HG03575 (cell line): ENCODE data around the gene FAM20A.

ENCODE experiments used
- ATAC-seq: cut with Tn5 transposase; IDR thresholded peaks from one replicate; pipeline ENCODE4 v1.9.1; 2021; ENCODE audit not compliant: unreplicated experiment, insufficient number of reproducible peaks, low FRiP score; ENCODE audit errors: extremely low read depth

Gene FAM20A

DNA sequence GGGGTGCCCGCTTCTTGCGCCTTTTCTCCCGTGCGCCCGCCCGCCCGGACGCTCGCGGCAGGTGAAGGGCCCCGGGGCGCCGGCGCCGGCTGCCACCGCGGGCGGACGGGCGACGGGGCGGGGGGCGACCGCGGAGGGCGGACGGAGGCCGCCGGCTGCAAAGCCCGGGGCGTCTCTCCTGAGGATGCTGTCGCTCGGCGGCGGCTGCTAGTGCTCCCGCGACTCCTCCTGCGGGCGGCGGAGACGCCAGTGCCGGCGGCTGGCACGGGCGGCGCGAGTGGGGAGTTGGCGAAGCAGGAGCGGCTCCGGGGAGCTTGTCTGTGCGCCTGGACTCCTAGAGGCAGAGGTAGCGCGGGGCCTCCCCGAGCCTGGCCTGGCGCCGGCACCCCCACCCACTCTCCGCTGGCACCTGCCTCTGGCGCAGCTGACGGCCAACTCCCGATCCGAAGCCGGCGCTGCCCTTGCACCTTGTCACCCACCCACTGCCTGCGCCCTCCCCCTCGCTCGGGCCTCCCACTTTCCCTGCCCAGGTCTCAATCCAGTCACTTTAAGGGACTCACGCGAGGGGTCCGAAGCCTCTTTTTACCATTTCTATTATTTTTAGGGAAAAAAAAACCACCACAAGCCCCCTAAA lies at the start of gene FAM20A:
TSS of gene FAM20A (minus strand) at position 437 of the 634 bp plus-strand sequence. CDS start 701 bp downstream, outside the sequence.
- no peak for ATAC-seq

GRCh38 chr17:68649324-68649723 lies 48.2 kb upstream of the FAM20A start:
- ATAC-seq: no peak

DNA sequence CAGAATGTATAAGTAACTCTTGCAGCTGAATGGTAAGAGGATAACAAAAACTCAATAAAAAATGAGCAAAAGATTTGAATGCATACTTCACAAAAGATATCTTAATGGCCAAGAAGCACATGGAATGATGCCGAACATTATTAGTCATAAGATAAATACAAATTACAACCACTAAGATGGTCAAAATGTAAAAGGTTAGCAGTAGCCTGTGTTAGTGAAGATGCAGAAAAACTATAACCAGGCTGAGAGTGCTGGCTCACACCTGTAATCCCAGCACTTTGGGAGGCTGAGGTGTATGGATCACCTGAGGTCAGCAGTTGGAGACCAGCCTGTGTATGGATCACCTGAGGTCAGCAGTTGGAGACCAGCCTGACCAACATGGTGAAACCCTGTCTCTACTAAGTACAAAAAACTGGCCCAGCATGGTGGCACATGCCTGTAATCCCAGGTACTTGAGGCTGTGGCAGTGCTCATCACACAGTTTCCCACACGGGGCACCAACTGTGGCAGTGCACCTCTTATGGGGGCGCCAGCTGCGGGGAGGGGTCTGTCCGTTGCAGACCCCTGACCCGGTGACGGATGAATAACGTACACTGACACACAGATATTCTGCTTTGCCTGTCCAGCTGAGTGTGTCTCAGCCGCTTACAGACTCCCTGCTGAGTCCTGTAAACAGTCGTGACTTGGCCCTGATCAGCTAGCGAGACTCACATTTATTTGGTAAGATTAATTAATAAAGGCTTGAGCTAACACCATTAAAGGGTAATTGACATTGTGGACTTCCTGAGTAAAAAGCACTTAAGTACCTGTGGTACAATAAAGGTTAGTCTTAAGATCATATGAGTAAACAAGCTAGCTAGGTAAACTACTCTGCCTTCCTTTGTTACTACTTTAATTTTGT lies 45.7 kb upstream of the FAM20A start:
- ATAC-seq: no peak

DNA sequence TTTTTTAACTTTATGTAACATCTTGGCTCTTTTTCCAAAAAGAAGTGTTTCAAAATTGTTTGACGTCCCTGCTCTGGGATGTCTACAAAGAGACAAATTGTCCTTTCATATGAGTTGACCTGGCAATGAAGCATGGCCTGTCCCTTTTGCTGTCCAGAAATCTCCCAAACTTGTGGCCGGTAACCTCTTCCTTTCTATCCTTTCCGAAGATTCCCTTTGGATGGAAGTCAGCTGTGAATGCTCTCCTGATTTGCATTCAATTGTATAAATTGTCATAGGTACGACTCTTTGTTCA lies 40.9 kb upstream of the FAM20A start:
- no peak for ATAC-seq

DNA sequence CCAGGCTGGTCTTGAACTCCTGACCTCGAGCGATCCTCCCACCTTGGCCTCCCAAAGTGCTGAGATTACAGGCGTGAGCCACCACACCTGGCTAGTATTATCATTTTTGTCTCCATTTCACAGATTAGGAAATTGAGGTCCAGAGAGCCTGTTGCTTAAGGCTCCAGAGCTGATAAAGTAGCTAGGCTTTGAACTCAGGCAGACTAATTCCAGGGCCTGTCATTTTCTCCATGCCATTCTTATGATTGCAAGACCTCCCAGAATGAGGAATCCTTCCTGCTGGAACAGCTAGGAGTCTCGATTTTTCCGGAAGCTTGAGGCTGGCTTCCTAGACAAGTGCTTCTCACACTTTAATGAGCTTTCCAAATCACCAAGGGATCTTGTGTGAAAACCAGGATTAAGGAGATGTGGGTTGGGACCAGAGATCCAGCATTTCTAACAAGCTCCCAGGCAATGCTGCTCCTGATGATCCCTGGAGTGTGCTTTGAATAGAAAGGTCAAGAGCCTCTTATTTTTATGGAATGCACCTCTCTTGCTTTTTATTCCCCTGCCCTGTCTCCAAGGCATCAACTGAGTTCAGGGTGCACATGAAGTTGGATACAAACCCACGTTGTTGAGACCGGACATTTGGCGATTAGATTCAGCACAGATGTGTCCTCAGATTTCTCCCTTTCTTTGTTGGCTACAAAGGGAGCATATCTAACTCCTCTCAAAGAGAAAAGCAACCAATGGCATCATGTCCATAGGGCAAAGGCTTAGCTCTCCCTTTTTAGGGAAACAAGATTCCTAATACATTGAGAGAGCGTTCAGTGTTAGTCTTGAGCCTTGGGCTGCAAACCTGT lies 40.3 kb upstream of the FAM20A start:
- ATAC-seq: no peak

GRCh38 chr17:68640242-68640989 lies 39.2 kb upstream of the FAM20A start:
- no peak for ATAC-seq

GRCh38 chr17:68634345-68634876 lies 33.2 kb upstream of the FAM20A start:
- no peak for ATAC-seq

GRCh38 chr17:68628576-68628957 lies 27.4 kb upstream of the FAM20A start:
- ATAC-seq: no peak

DNA sequence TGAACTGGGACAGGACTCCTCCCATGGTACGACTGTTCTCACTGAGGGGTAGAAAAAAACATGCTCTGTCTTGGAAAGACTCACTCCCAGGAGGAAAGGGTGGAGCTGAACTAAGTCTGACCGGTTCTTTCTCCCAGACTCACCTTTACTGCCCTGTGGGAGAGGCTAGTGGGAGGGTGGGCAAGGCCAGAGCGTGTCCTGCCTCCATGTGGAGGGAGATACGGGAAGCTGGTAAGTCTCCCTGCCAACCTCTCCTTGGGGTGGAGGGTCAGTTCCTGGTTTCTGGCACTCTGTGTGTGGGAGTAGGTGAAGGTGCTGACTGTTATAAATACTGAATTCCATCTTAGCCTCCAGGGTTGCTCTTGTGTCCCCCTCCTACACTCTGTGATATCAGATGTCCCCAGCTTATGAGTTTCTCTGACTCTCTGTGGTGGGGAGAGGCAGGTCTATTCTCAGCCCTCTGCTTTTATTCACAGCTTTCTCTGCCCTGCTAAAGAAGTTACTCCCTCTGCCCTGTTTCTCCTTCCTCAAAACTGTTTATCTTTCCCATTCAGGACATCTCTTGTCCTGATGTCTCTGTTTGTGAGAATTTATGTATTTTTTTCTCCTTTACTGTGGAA lies 26.9 kb upstream of the FAM20A start:
- ATAC-seq: no peak

DNA sequence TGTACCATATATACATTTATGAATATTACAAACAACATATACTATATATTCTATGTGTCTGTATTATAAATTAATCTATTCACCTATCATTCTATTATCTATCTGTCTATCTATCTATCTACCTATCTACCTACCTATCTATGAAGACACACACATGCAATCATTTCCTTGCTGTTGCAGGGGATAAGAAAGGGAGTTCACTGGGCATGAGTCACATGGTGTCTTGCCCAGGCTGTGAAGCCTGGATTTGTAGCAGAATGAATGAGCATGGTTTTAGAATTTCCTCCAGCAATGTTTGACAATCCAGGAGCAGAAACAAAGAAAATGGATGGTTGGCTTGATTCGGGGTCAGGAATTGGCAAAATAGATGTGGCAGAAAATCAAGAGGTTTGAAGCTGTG lies 23.2 kb upstream of the FAM20A start:
- no peak for ATAC-seq

GRCh38 chr17:68623811-68624210 lies 22.6 kb upstream of the FAM20A start:
- no peak for ATAC-seq

- no peak for ATAC-seq
Observed at GRCh38 chr17:68622423-68622822, 21.3 kb upstream of the FAM20A start.

DNA sequence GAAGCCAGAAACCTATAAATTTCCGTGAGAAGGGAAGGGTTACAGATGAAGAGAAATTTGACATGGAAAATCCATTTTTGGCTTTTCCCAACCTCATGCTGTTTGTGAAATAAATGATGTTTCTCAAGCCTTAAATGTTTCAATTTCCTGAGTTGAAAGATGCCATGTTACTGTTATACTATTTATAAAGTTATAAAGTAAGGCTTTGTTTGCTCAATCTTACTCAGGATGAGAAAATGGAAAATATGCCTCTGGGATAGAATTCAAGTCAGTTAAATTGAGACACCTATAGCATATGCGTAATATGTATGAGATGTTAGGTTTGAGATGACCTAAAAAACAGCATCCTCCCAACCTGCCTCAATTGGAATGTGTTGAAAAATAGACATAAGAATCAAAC lies 19.9 kb upstream of the FAM20A start:
- no peak for ATAC-seq

GRCh38 chr17:68616334-68616733 lies 15.2 kb upstream of the FAM20A start:
- no peak for ATAC-seq

GRCh38 chr17:68614718-68615117 lies 13.6 kb upstream of the FAM20A start:
- no peak for ATAC-seq

GRCh38 chr17:68613739-68614298 lies 12.7 kb upstream of the FAM20A start:
- no peak for ATAC-seq

GRCh38 chr17:68612923-68613292 lies 11.7 kb upstream of the FAM20A start:
- no peak for ATAC-seq

DNA sequence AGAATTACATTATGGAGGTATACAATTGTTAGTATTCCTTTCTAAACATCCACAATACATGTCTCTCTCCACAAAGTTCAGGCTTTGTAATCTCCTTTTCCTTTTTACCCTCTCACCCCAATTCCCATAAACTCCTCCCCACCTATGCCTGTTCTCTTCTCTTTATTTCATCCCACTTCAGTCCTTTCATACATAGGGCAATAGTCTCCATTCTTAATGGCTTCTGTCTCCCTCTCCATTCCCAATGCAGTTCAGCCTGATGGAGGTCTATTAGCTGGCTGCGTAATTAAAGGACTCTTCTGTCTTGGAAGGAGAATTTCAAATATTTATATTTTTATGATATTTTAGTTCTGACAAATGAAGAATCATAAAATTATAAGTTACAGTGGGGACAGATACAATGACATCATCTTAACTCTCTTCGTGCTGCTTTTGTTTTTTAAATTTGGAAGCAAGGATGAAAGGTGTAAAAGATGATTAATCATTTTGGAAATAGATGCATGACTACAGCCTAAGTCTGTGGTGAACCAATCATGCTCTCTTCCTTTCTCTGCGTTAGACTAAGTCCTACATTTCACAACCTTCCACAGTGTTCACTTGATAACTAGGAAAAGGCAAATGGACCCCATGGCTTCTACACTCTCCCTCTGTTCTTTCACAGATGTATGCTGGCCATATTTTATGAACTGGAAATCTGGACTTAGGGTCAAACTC lies 11.2 kb upstream of the FAM20A start:
- ATAC-seq: no peak
